Prostate gland (tissue), 2 donors: ENCODE results near the gene FBH1.

Source experiments
- POLR2A ChIP-seq: fragments of 450-650 bp; IDR thresholded peaks from one replicate; pipeline ENCODE4 v1.6.1; 2016; ENCODE audit warnings: antibody characterized with exemption, mild to moderate bottlenecking
- TF ChIP-seq, protein P1 (sequence below), 4 experiments: fragments of 200-600 bp in 2 of 4; fragments of 450-650 bp in 2 of 4; sonication (generic) in 2 of 4; IDR thresholded peaks; 1 replicate in 3 of 4; 2 replicates in 1 of 4; pipeline ENCODE4 v1.5.1; 2016 to 2019; ENCODE audit warnings: antibody characterized with exemption in 4 of 4, mild to moderate bottlenecking in 2 of 4, moderate library complexity in 2 of 4

DNA sequence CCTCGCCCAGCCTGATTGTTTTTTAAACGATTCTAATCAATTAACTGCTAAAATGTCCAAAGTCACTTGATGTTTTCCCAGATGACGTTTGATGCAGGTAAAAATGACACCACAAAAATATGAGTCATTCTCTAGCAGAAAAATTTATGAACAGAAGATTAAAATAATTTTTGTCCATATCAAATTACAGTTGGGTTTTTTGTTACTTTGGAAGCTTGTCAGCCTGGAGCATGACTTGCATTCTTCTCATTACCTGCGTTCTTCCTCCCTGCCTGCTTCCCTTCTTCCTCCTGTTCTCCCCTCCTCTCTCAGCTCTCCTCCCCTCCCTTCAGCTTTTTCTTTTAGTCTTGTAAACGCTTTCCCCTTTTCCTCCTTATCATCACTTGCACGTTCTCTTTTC lies 68.6 kb downstream of the FBH1 start:
- TF ChIP-seq POLR2A: no peak
- TF ChIP-seq, protein P1, sequence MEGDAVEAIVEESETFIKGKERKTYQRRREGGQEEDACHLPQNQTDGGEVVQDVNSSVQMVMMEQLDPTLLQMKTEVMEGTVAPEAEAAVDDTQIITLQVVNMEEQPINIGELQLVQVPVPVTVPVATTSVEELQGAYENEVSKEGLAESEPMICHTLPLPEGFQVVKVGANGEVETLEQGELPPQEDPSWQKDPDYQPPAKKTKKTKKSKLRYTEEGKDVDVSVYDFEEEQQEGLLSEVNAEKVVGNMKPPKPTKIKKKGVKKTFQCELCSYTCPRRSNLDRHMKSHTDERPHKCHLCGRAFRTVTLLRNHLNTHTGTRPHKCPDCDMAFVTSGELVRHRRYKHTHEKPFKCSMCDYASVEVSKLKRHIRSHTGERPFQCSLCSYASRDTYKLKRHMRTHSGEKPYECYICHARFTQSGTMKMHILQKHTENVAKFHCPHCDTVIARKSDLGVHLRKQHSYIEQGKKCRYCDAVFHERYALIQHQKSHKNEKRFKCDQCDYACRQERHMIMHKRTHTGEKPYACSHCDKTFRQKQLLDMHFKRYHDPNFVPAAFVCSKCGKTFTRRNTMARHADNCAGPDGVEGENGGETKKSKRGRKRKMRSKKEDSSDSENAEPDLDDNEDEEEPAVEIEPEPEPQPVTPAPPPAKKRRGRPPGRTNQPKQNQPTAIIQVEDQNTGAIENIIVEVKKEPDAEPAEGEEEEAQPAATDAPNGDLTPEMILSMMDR (IDR thresholded peaks at IDR 0.05): no peak
